Heart left ventricle (tissue), 16 donors: Measurements from ENCODE around the gene SP3. TPM values are rescaled to one million over a fixed set of nuclear protein-coding genes. Genes with fewer than 3 reads are reported as not detected.

Experiments used
- ATAC-seq, 4 donors: fragments of 200-7000 bp; cut with Tn5 transposase; one replicate each; pipeline ENCODE4 v1.9.1; 2020 to 2022; ENCODE audit warnings: moderate library complexity in 4 of 4, mild to moderate bottlenecking in 3 of 4, moderate number of reproducible peaks in 1 of 4
- DNase-seq, 5 donors: peaks; one replicate each; pipeline ENCODE4 v3.0.0-alpha.2; 2020
- H3K27ac ChIP-seq, 12 donors: fragments of 200-600 bp; sonication (generic) in 4 of 12; one replicate each; pipeline versions ENCODE4 v1.5.0 to v1.8.0; 2016 to 2022; ENCODE audit warnings: mild to moderate bottlenecking in 2 of 12
- H3K27me3 ChIP-seq, 9 donors: fragments of 200-600 bp; sonication (generic) in 2 of 9; one replicate each; pipeline versions ENCODE4 v1.5.1 to v1.8.0; 2016 to 2022; ENCODE audit warnings: mild to moderate bottlenecking in 3 of 9
- H3K36me3 ChIP-seq, 9 donors: fragments of 200-600 bp; sonication (generic) in 2 of 9; one replicate each; pipeline versions ENCODE4 v1.5.0 to v1.8.0; 2018 to 2022; ENCODE audit warnings: mild to moderate bottlenecking in 2 of 9
- H3K4me1 ChIP-seq, 12 donors: fragments of 200-600 bp; sonication (generic) in 4 of 12; one replicate each; pipeline versions ENCODE4 v1.5.0 to v1.8.0; 2016 to 2022; ENCODE audit warnings: mild to moderate bottlenecking in 3 of 12
- H3K4me3 ChIP-seq, 12 donors: fragments of 200-600 bp; sonication (generic) in 4 of 12; one replicate each; pipeline versions ENCODE4 v1.5.0 to v1.8.0; 2017 to 2022; ENCODE audit warnings: mild to moderate bottlenecking in 9 of 12, moderate library complexity in 4 of 12
- H3K9me3 ChIP-seq, 12 donors: fragments of 200-600 bp; sonication (generic) in 4 of 12; one replicate each; pipeline versions ENCODE4 v1.5.0 to v1.8.0; 2016 to 2022; ENCODE audit warnings: mild to moderate bottlenecking in 1 of 12
- POLR2A ChIP-seq, 2 donors: fragments of 450-650 bp; IDR thresholded peaks; one replicate each; pipeline ENCODE4 v1.6.1; 2017; ENCODE audit warnings: antibody characterized with exemption in 2 of 2, mild to moderate bottlenecking in 2 of 2, moderate library complexity in 2 of 2
- WGBS, 4 donors: extraction: QIAGEN DNeasy Blood & Tissue Kit in 2 of 4; methylation state at CpG; one replicate each; pipeline versions ENCODE4 v1.1.5 to v1.1.7; 2013 to 2018; 5-methylcytosine and 5-hydroxymethylcytosine counted together
- intact Hi-C, 10 donors: fragments of 100-400 bp; cut with DNase I; formaldehyde crosslinking; loops; one replicate each; pipeline versions ENCODE4 v1.11.1 to v1.14.2; 2022
- polyA plus RNA-seq, 2 donors: library from polyadenylated mRNA; stranded (reverse); fragments of 200-250 nt; gene quantifications; one replicate each; pipeline ENCODE4 v1.2.3, GENCODE V29; 2013
- total RNA-seq, 9 donors: library from RNA; depleted of rRNA in 2 of 9; stranded (reverse); fragments of >200 nt in 2 of 9; fragmentation: NEBNext Ultra II Directional in 3 of 9; extraction: Animal tissue kit (Norgen Biotek cat#: 25700) in 3 of 9; gene quantifications; one replicate each; pipeline versions ENCODE4 v1.1.0 to v1.2.4, GENCODE V29; 2016 to 2023
- TF ChIP-seq, protein P1 (sequence below), 12 donors: fragments of 200-600 bp; sonication (generic) in 4 of 12; IDR thresholded peaks; one replicate each; pipeline versions ENCODE4 v1.5.0 to v1.8.0; 2018 to 2022; ENCODE audit warnings: antibody characterized with exemption in 12 of 12, mild to moderate bottlenecking in 5 of 12
- donor health status: ischemic (EF 13 %, LVEDD 7.1; RV severe dilation, severe dysfunction).
- donor health status: healthy with polysubstance abuse.
- donor health status: DM: no; HTN: yes; CAD: no.
- donor health status: DM: no; HTN: no; CAD: no.
- donor health status: ischemic (EF 25% LVEDD 6.9; RV normal size, moderate dysfunction).
- donor health status: ischemic (EF 25% LVEDD 5.7; RV mildly dilated, moderate dysfunction).
- donor health status: healthy.
- donor health status: DM: yes; HTN: yes; CAD: no.
- donor health status: ischemic (EF 35%, LVEDD 5.7; RV mildly dilated, moderate dysfunction).
- donor health status: nonischemic (EF 11% LVEDD 7.7; RV severe dilation, severe dysfunction).
- donor health status: DM: yes; HTN: yes; CAD: no.
- donor health status: PGD.
- donor health status: ischemic (EF 29% LVEDD 5.4; RV normal size, mild dysfunction).
- donor health status: nonischemic (EF 23%, LVEDD 6.1; RV moderate dilation, normal function).

The SP3 gene
- total and polyA plus RNA-seq, 11 donors = 6.9 to 61.5 (median 40.2) TPM

DNA sequence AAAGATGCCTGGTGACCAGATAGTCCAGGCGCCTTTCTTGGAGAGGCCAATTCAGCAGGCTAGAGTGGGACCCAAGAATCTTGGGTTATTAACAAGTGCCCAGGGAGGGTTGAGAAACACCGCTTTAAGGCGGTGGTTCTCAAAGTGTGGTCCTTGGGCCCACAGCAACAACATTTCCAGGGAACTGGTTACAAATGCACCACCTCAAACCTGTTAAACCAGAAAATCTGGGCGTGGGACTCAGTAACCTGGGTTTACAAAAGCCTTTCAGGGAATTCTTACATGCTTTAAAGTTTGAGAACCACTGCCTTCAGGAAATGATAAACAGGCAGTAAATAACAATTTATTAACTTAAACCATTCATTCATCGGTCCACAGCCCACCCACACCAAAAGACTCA, 92.5 kb downstream of the SP3 start:
- Histone ChIP-seq H3K27ac (no peak overlapping the region), H3K27me3 (peaks cover 0 to 2% (median 0%) of the 10 kb centered on the region in 9 donors), H3K4me1 (peaks cover 0 to 6% (median 0%) of the 10 kb centered on the region in 12 donors), H3K4me3 (no peak overlapping the region), H3K9me3 (no peaks in the 10 kb centered on the region), H3K36me3 (no peaks in the 10 kb centered on the region)
- DNase-seq (no peak), ATAC-seq (no peak)
- WGBS, 4 donors = 93 to 97% (median 96%) methylated on average over 5 of the region's 5 CpGs
- TF ChIP-seq POLR2A (IDR thresholded peaks at IDR 0.05) = no peak
- TF ChIP-seq, protein P1, sequence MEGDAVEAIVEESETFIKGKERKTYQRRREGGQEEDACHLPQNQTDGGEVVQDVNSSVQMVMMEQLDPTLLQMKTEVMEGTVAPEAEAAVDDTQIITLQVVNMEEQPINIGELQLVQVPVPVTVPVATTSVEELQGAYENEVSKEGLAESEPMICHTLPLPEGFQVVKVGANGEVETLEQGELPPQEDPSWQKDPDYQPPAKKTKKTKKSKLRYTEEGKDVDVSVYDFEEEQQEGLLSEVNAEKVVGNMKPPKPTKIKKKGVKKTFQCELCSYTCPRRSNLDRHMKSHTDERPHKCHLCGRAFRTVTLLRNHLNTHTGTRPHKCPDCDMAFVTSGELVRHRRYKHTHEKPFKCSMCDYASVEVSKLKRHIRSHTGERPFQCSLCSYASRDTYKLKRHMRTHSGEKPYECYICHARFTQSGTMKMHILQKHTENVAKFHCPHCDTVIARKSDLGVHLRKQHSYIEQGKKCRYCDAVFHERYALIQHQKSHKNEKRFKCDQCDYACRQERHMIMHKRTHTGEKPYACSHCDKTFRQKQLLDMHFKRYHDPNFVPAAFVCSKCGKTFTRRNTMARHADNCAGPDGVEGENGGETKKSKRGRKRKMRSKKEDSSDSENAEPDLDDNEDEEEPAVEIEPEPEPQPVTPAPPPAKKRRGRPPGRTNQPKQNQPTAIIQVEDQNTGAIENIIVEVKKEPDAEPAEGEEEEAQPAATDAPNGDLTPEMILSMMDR (IDR thresholded peaks at IDR 0.05) = no peak
- intact Hi-C loops = no loop called here

DNA sequence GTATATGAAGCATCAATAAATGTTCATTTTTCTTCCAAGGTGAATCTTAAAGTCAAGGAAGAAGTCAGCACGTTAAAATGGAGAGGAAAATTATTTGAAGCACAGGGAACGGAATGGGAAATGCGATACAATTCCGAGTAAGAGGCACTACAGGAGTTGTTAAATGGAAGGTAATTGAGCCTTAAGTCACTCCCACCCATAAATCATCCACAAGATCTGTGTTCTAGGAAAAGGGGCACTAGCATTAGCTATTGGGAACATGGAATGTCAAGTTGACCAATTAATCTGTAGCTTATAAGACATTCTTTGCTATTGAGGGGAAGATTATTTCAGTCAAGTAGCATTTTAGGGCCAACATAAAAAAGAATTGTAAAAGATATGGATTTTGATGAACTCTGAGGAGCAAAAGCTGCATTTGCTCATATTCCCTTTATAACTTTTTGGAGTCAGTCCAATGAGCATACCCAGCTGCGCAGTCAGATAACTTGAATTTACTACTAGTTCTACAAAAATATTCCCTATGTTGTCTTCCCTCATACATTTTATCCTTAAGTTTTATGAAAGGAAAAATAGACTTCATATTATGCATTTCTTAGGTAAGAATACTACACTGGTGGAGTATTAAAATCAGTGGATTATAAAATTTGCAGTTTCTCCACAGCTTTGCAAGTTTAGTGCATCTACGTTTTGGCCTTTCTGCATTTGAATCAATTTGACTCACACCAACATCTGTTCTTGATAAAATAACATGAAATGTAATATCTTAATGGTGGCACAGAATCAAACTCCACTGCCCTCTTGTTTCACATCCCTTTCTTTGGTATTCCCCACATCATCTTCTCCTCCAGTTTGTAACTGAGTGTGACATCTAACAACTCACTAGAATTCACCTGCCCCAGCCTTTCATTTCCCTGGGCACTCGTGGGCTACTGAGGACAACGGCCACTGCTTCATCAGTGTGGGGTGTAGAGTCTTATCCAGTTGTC, 95.6 kb downstream of the SP3 start:
- Histone ChIP-seq H3K27me3 (peaks cover 0 to 4% (median 0%) of the 10 kb centered on the region in 9 donors), H3K9me3 (no peaks in the 10 kb centered on the region), H3K36me3 (no peaks in the 10 kb centered on the region), H3K4me1 (peaks cover 0 to 19% (median 0%) of the 10 kb centered on the region in 12 donors), H3K27ac (no peak overlapping the region), H3K4me3 (no peak overlapping the region)
- ATAC-seq (no peak), DNase-seq (no peak)
- intact Hi-C loops = no loop called here
- TF ChIP-seq, protein P1 (IDR thresholded peaks at IDR 0.05) = no peak
- TF ChIP-seq POLR2A (IDR thresholded peaks at IDR 0.05) = no peak
- 79 to 86% (median 81%) methylated on average over 8 of the region's 8 CpGs for WGBS, 4 donors

DNA sequence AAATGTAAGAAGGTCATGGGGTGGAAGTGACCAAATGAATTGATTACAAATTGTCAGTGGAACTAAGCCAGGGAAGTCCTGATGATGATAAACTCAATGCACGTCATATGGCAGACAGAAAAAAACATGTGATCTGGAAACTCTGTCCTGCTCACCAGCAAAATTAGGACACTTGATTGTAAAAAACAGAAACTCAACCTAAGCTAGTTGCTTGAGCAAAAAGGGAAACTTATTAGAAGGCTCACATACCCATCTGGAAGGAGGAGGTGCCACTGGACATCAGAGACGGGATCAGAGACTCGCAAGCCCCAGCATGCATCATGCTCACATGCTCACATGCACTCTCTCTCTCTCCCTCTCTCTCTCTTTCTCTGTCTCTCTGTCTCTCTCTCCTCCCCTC, 96.8 kb downstream of the SP3 start:
- no peaks in the 10 kb centered on the region for H3K9me3 ChIP-seq
- peaks cover 0 to 19% (median 0%) of the 10 kb centered on the region in 12 donors for H3K4me1 ChIP-seq
- H3K27me3 ChIP-seq = peaks cover 0 to 4% (median 0%) of the 10 kb centered on the region in 9 donors
- intact Hi-C loops = no loop called here
- H3K36me3 ChIP-seq = no peaks in the 10 kb centered on the region
- WGBS, 4 donors = 75 to 88% (median 80%) methylated on average over 3 of the region's 3 CpGs
- ATAC-seq (no peak), DNase-seq (no peak)
- no peak for TF ChIP-seq POLR2A (IDR thresholded peaks at IDR 0.05)
- TF ChIP-seq, protein P1 (IDR thresholded peaks at IDR 0.05) = no peak
- no peak overlapping the region for H3K27ac ChIP-seq
- no peak overlapping the region for H3K4me3 ChIP-seq

DNA sequence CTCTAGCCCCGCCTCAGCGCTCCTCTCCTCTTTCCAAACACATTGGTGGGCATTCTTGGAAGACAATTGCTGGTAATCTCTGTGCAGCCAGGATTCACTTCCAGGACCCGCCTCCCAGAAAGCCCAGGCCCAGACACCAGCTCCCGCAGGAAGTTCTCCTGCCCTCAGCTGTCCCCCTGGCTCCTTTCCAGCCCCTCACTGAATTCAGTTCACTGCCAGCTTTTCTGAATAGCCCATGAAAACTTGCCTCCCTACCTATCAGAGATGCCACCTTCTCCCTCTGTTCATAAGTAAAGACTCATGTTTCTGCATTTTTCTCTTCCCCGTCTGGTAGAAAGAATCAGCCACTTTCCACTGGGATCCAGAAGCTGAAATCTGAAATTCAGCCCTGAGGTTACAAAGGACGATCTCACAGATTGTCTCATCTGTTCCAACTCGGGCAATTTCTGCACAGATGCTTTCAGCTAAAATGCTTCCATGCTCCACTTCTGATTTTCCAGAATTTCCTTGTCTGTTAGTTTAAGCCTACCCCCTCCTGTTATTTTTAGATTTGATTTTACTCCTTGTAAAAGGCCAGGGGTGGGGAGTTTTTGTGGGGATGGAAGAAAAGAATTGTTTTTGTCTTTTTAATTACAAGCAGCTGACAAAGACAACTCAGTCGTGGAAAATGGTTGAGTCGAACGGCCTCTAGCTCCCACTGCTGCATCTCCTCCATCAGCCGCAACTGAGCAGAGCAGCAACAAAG, 98.1 kb downstream of the SP3 start:
- DNase-seq = peak in 3 of 5 donors; percentile 19 to 41 (median 36)
- intact Hi-C loops = no loop called here

More for the DNA sequence above, 98.1 kb downstream of the SP3 start:
- TF ChIP-seq, protein P1 (IDR thresholded peaks at IDR 0.05) = no peak
- TF ChIP-seq POLR2A (IDR thresholded peaks at IDR 0.05) = no peak
- Histone ChIP-seq H3K27me3 (peaks cover 0 to 4% (median 0%) of the 10 kb centered on the region in 9 donors), H3K36me3 (no peaks in the 10 kb centered on the region), H3K27ac (peak overlapping the region in 2 of 12 donors; percentile 23 to 57), H3K4me1 (peaks cover 0 to 19% (median 0%) of the 10 kb centered on the region in 12 donors), H3K9me3 (no peaks in the 10 kb centered on the region), H3K4me3 (no peak overlapping the region)
- no peak for ATAC-seq
- WGBS, 4 donors = 59 to 65% (median 62%) methylated on average over 11 of the region's 11 CpGs
